ENCODE measurements around the gene IDI2.
"Not testable (repeated sequence)": the region's sequence is repeated elsewhere in the genome, so short reads cannot be mapped to it uniquely, and the experiment has no call there.

The IDI2 gene

DNA sequence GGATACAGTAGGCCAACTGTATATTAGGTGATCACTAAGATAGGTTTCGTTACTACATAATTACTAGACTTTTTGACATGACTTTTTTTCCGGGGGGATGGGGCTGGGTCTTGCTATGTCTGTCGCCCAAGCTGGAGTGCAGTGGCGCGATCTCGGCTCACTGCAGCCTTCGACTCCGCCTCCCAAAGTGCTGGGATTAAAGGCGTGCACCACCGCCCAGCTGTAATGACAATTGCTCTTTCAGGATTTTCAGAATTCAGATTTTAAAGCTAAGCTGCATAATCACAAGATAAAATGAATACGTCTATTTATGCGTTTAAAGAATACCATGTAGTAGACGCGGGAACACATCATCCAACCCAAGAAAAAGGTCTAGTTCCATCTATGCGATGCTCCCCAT lies 22.3 kb upstream of the IDI2 start:
- no peak for DNase-seq (ENCODE audit: low read depth)

DNA sequence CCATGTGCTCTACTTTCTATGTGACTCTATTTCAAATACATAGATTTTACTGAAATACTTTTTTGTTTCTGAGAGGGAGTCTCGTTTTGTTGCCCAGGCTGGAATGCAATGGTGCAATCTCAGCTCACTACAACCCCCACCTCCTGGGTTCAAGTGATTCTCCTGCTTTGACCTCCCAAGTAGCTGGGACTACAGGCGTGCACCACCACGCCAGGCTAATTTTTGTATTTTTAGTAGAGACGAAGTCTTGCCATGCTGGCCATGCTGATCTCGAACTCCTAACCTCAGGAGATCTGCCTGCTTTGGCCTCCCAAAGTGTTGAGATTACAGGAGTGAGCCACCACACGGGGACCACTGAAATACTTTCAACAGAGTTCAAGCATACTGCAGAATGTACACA lies 19.8 kb upstream of the IDI2 start:
- no peak for DNase-seq (ENCODE audit: low read depth)

DNA sequence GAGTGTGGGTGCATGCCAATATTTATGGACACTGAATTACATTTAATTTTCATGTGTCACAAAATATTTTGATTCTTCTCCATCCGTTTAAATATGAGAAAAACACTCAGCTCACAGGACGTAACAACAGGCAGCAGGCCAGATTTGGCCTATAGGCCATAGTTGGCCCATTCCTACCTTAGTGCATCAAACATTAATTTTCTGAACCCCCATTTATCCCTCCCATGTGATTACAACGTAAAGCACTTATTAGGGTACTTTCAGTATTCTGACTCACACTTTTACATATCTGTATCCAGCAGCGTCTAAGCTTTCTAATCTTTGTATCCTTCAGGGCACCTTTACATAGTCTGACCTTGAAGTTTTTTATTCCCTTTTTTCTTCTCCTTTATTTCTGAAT lies 19.3 kb upstream of the IDI2 start:
- DNase-seq (ENCODE audit: low read depth) = no peak

DNA sequence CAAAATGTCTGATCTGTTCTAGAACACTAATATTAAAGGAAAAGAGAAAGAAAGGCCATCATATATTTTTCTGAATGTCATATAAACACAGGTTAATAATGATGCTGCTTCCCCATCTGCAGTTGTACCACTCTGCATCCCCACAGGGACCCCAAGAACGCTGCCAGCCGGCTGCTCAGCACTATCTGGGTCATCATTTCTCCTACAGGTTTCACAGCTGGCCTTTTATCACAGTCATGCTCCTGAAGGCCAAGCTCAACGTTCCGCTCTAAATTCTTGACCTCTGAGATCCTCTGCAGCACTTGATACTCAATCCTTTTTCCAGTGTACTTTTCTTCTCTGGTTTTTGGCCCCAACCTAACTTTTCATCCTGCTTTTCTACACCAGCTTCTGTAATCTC lies 18.5 kb upstream of the IDI2 start:
- DNase-seq (ENCODE audit: low read depth) = no peak

DNA sequence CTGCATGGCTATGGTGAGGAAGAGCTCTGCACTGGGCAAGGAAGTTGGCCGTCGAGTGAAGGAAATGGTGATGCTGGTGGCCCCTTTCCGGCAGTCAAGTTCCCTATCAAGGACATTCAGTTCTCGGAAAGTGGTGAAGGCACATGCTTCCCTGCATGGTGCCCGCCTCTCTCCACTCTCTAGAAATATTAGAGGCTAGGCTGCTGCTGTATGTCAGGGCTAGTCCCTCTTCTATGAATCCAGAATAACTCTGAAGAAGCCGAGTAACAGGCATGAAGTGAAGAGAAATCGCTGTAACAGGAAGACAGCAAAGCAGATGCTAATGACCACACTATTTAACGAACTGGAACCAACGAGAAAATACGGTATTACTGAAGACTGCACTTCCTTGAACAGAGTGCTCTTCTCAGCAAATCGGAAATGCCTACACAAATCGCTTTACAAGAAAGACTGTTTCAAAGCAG lies 17.9 kb upstream of the IDI2 start:
- no peak for DNase-seq (ENCODE audit: low read depth)

DNA sequence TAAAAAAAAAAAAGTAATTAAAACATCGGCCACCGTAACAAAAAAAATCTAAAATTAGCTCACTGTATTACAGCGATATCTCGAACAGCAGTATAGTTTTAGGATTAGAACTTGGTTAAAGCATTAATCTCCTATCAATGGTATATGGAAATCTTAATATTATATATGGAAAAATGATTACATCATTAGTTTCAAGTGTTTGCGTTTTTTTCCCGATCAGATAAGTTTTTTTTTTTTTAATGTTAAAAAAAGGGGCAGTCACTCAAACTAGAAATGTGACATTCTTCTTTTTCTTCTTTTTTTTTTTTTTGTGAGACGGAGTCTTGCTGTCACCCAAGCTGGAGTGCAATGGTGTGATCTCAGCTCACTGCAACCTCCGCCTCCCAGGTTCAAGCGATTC lies 15.9 kb upstream of the IDI2 start:
- DNase-seq (ENCODE audit: low read depth) = no peak

DNA sequence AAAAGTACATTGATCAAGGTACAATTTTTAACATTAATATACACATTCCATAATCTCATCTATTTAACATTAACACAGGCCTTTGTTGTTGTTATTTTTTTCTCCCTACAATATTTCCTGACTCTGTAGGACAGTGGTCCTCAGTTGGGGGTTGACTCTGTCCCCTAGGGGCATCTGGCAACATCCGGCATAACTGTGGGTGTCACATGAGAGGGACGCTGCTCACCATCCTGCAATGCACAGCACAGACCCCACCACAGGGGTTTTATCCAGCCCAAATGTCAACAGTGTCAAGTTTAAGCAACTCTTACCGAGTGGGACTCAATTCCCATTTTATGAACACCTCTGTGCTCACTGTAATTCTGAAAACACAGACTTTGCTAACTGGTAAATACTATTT lies 14.5 kb upstream of the IDI2 start:
- DNase-seq (ENCODE audit: low read depth) = no peak

DNA sequence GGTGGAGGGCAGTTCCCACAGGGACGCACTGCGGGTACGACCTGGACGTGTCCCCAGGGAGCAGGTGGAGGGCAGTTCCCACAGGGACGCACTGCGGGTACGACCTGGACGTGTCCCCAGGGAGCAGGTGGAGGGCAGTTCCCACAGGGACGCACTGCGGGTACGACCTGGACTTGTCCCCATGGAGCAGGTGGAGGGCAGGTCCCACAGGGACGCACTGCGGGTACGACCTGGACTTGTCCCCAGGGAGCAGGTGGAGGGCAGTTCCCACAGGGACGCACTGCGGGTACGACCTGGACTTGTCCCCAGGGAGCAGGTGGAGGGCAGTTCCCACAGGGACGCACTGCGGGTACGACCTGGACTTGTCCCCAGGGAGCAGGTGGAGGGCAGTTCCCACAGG lies 13.1 kb upstream of the IDI2 start:
- not testable (repeated sequence) for DNase-seq (ENCODE audit: low read depth)

DNA sequence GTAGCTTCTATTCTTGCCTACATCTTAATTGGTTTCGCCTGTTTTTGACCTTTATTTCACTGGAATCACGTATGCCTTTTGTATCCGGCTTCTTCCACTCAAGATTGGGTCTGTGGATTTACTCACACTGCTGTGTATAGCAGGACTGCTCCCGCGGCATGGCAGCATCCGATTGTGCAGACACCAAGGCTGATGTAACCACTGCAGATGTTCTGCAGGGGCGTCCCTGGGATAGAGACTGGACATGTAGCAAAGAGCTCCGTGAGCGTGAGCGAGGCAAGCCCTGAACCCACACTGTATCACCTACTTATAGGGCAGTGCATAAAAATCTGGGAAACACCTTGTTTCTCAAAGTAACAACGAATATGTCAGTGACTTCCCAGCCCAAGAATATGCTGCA lies 11.4 kb upstream of the IDI2 start:
- no peak for DNase-seq (ENCODE audit: low read depth)

DNA sequence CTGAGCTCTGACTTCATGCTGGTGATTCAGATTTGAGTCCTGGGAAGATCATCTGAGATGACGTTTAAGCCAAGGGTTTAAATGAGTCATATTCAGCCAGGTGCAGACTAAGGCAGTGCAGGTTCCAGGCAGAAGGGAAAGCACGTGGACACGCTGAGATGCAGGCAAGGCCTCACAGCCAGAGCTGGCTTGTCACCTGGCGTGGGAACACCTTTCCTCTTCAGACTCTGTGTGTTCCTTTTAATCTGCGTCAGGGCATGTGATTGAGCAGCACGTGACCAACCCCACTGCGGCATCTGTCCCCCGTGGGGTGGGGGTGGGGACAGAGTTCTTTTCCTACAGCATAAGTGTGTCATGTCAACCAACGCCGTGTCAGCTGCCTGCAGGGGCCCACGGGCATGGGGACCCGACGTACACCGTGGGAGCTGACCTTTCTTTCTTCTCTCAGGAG lies 10.7 kb upstream of the IDI2 start:
- no peak for DNase-seq (ENCODE audit: low read depth)

DNA sequence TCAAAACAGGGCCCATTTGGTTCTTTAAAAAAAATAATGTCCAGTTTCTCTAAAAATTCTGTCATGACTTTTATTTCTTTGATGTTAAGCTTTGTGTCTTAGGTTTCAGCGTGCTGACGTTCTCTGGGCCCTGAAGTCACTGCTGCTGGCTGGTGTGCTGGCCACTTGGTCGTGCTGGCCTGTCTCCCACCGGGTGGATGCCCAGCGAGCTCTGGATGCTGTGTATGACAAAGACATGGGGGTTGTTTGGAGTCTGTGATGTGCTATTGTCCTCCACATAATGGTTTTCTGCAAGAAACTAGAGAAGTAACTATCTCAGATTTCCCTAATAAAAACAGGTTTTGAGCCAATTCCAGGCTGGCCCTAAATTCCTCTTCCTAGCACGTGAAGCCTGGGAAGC lies 9.5 kb upstream of the IDI2 start:
- no peak for DNase-seq (ENCODE audit: low read depth)

DNA sequence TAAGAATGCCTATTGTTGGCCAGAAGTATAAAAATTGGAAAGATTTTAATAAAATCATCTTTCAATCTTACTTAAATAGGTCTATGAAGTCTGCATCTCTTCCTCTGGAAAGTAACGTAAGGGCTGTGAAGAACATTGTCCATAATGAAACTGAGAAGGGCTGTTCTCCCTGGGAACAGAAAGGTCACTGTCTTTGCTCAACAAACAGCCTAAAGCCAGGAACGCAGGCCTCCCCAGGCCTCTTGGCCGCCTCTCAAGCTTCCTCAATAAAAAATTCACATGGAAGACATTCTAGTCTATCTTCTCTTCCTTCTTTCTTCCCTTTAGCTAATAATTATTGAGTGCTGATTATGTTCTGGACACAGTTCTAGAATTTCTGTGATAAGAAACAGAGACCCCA lies 9.1 kb upstream of the IDI2 start:
- DNase-seq (ENCODE audit: low read depth) = no peak

DNA sequence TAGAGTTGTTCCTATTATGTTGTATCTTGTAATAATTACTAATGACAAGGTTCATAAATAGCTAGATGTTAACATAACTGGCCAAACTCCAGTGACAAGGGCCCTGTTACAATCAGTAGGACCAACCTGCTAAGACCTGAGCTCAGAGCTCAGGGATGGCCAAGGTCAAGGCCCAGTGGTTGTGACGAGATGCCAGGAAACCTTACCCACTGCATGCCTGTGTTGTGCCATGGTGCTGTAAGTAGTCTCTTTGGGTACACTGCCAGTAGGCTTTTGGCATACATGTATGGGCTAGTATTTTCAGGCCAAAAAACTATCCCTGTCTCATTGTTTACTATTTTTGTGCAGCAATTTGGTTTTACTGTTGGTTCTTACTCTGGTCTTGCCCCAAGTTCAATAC lies 7.9 kb upstream of the IDI2 start:
- no peak for DNase-seq (ENCODE audit: low read depth)

DNA sequence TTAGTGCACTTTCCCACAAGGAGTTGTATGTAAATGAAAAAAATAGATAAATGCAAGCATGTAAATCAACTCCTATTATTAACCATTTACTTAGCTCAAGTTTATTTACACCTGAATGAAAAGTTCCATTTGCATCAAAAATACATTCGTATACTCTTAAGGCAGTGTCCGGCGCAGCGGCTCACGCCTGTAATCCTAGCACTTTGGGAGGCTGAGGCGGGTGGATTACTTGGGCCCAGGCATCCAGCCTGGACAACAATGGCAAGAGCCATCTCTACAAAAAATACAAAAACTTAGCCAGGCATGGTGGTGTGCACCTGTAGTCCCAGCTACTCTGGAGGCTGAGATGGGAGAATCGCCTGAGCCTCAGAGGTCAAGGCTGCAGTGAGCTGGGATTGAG lies 4.2 kb upstream of the IDI2 start:
- DNase-seq (ENCODE audit: low read depth) = no peak

DNA sequence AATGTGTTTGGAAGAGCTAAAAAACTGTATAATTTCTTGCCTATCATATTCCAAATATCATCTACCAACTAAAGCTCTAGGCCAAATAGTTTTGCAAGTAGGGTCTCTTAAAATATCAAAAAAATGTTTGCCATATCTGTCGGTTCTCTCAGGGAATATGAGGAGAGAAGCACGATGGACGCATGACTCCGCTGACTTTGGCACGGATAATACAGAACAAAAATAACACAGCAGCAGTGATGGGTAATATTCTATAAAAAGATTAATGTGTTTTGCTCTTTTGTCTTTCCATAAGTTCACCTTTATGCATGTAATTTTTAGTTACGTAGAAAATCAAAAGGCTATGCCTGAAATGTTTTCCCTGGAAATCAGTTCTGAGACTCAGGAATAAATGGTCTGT lies 919 bp upstream of the IDI2 start:
- DNase-seq (ENCODE audit: low read depth) = no peak

DNA sequence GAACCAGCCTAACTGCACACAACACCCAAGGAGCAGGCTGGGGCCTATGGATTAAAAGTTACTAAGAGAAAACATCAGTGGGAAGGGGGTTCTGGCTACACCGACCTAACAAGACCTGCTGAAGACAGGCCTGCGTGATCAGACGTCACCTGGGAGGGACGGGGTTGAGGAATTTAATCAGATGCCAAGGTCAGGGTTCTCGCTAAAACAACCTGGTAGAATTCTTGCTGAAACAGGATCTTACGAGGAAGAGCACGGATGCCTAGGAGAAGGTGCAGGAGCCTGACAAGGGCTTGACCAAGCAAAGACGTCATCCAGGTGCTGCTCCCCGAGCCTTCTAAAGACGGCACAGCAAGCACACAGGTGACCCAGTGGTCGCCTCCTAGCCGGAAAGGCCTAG lies 1.6 kb downstream of the IDI2 start:
- DNase-seq (ENCODE audit: low read depth) = no peak

DNA sequence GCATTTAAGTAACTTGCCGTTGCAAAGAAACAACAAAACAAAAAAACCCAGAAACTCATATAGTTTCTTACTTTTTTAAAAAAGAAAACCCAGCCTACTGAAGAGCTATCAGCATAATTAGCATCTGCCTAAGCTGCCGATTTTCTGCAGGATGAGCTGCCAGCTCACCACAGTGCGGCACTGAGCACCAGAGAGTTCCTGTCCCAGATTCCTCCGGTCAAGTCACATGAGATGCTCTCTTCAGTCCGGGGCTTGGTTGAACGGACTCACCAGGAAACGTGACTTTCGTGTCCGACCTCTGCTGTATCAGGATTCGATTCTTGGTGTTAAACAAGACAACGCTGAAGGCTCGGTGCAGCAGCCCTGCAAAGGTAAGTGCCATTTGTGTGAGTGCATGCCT lies 3.2 kb downstream of the IDI2 start:
- no peak for DNase-seq (ENCODE audit: low read depth)

DNA sequence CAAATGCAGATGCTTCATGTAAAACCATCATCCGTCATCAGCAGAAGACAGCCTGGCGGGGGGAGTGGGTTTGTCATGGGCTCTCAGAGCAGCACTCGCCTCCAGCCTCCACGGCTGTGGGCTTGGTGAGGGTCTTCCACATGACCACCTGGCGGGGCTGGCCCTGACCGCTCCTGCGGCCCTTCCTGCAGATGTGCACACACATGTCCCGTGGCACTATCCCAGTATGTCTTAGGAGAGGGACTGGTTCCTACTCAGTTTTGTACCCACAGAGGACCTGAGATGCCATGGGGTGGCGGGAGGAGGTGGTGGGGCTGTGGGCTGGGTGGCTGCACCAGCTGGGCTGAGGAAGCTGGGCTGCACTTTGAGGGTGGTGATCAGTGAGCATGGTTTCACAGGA lies 4.7 kb downstream of the IDI2 start:
- no peak for DNase-seq (ENCODE audit: low read depth)

DNA sequence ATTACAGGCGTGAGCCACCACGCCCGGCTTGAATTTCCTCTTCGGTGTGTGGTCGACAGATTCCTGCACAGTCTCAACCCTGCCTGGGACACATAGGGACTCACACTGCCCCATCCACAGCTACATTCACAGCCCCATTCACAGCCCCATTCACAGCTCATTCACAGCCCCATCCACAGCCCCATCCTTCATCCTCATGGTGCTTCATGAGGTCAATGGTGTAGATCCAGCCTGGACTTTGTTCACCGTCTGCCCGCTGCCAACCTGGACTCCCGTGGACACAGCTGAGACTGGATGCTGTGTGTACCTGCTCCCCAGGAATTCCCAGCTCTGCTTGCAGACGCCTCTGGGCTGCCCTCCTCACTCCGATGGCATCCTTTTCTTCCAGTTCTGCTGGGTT lies 5.2 kb downstream of the IDI2 start:
- DNase-seq (ENCODE audit: low read depth) = no peak

DNA sequence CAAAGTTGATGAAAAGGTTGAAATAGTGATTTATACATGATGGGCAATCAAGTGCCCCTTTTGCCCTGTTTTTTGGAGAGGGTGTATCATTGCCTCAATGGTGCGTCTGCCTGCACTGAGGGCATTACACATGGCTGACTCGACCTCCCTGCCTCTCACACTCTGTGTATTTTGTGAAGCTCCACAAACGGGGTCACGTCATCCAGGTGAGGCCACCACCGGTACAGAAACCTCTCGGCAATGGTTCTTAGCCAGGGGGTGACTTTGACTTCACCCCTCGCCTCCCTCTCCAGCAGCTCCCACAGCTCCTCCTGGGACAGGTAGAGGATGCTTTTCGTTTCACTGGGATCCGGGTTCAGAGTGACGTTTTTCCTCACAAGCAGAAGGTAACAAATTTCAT lies 6.3 kb downstream of the IDI2 start:
- no peak for DNase-seq (ENCODE audit: low read depth)

DNA sequence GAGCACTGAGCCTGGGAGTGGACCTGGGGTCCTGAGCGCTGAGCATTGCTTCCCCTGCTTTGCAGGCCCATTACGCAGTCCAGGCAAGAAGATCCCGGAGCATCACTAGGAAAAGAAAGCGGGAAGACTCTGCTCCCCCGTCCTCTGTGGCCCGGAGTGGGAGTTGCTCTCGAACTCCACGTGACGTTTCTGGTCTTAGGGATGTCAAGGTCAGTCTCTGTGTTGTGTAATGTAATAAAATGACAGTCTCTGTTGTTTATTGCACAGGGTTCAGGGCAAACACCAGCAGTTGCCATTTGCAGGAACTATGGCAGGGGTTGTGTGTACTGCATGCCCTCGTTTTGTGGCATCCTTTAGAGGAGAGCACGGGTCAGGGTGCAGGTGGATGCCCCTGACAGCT lies 10.0 kb downstream of the IDI2 start:
- no peak for DNase-seq (ENCODE audit: low read depth)

DNA sequence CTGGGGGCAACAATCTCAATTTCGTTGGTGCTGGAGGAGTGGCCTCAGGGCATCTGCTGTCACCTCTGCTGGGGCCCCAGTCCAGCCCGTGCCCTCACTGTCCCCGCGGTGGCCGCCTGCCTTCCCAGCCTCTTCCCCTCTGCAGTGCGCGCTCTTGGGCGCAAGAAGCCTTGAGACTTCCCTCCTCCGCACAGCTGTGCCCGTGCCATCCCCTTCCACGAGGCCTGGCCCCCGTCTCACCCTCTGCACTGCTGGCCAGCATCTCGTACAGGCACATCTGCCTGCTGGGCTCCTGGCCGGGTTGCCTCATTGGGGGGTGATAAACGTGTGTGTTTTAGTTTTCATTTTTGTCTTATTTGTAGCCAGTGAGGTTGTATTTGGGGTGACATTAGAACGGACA lies 14.0 kb downstream of the IDI2 start:
- DNase-seq (ENCODE audit: low read depth) = no peak

DNA sequence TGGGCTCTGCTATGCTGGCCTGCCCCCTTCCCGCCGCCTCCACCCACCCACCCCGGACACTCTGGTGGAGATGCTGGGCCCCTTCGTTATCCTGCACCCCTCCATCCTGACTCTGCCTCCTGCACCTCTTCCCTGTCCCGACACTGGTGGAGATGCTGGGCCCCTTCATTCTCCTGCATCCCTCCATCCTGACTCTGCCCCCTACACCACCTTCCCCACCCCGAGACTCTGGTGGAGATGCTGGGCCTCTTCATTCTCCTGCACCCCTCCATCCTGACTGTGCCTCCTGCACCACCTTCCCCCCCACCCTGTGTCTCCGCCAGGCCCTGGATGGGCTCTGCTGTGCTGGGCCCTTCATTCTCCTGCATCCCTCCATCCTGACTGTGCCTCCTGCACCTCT lies 15.0 kb downstream of the IDI2 start:
- DNase-seq (ENCODE audit: low read depth) = no peak

DNA sequence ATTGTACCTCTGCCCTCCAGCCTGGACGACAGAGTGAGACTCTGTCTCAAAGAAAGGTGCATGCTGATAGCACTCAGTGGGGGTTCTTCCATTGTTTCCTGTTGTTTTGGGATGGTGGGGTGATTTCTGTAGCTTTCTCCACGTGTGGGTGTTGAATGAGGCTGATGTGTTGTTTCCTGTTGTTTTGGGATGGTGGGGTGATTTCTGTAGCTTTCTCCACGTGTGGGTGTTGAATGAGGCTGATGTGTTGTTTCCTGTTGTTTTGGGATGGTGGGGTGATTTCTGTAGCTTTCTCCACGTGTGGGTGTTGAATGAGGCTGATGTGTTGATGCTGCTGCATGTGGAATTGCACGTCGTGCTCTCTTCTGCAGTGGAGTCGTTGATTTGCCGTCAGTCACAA lies 15.7 kb downstream of the IDI2 start:
- not testable (repeated sequence) for DNase-seq (ENCODE audit: low read depth)

DNA sequence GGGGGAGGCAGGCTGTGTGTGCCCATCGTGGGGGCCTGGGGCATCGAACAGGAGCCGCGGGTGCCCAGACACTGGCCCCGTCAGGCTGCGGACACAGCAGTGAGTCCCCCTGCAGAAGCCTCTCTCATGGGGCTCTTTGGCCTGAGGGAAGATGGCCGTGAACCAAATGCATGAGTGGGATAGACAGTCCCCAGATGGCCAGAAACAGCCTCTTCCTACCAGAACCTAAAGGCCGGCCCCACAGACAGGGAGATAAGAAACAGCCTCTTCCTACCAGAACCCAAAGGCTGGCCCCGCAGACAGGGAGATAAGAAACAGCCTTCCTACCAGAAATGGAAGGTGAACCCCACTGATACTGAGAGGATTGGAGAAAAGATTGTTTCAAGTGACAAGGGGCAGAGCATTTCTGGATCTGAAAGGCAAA lies 16.6 kb downstream of the IDI2 start:
- no peak for DNase-seq (ENCODE audit: low read depth)
